22Rv1 (cell line): ENCODE results near the gene PTPRM.

Experiments
- CTCF ChIP-seq: fragments of 450-650 bp; IDR thresholded peaks from 2 replicates; pipeline ENCODE4 v1.5.1; 2017; ENCODE audit warnings: mild to moderate bottlenecking
- ZFX ChIP-seq: fragments of 450-650 bp; IDR thresholded peaks from 2 replicates; pipeline ENCODE4 v1.6.1; 2017; ENCODE audit warnings: antibody characterized with exemption, borderline replicate concordance

GRCh38 chr18:7987284-7987976 lies 420.3 kb downstream of the PTPRM start:
- TF ChIP-seq CTCF (no peak), ZFX (no peak)
